ENCODE results near the gene CCDC97. TPM values are rescaled to one million over a fixed set of nuclear protein-coding genes. Genes with fewer than 3 reads are reported as not detected.

The CCDC97 gene
- total and polyA plus RNA-seq, 11 donors: 10.0 to 22.2 (median 14.2) TPM

DNA sequence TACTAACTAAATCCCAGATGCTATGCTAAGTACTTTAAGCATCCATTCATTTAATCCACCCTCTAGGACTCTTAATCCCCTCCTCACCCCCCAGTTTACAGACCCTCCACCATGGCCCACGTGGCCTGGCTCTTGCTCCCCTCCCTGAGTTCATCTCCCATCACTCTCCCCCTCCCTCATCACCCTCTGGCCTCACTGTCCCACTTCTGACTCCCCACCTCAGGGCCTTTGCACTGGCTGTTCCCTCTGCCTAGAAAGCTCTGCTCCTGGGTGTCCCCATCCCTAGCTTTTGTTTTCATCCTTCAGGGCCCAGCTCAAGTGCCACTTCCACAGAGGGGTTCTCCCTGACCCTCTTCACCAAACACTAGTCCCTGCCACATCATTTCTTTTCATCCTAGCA lies 49.8 kb downstream of the CCDC97 start:
- H3K4me1 ChIP-seq: peaks cover 0 to 54% (median 11%) of the 10 kb centered on the region in 12 donors
- no peak for ATAC-seq

DNA sequence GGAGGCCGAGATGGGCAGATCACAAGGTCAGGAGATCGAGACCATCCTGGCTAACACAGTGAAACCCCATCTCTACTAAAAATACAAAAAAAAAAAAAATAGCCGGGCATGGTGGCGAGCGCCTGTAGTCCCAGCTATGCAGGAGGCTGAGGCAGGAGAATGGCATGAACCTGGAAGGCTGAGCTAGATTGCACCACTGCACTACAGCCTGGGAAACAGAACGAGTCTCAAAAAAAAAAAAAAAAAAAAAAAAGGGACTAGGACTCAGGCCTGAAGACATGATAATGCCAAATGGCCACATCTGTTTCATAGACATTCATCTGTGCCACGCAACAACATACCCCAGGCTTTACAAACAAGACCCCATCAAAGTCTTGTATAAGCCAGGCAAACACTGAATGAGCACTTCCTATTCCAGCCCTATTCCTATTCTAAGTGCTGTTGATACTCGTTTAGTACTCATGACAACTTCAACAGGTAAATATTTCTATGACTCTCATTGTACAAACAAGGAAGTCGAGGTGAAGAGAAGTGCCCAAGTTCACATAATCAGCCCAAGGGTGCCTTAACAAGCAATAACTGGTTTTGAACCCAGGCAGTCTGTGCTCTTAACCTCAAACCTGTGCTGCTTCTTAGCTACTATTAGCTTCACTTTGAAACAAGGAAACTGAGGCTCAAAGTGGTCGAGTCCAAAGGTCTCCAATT lies 52.3 kb downstream of the CCDC97 start:
- Histone ChIP-seq H3K36me3 (no peaks in the 10 kb centered on the region), H3K9me3 (no peaks in the 10 kb centered on the region), H3K4me1 (peaks cover 0 to 51% (median 9%) of the 10 kb centered on the region in 12 donors), H3K27me3 (no peaks in the 10 kb centered on the region), H3K27ac (no peak overlapping the region), H3K4me3 (no peak overlapping the region)
- intact Hi-C loops (cut with DNase I): no loop called here
- no peak for DNase-seq
- 87 to 93% (median 89%) methylated on average over 10 of the region's 10 CpGs for WGBS, 4 donors
- TF ChIP-seq, protein P1, sequence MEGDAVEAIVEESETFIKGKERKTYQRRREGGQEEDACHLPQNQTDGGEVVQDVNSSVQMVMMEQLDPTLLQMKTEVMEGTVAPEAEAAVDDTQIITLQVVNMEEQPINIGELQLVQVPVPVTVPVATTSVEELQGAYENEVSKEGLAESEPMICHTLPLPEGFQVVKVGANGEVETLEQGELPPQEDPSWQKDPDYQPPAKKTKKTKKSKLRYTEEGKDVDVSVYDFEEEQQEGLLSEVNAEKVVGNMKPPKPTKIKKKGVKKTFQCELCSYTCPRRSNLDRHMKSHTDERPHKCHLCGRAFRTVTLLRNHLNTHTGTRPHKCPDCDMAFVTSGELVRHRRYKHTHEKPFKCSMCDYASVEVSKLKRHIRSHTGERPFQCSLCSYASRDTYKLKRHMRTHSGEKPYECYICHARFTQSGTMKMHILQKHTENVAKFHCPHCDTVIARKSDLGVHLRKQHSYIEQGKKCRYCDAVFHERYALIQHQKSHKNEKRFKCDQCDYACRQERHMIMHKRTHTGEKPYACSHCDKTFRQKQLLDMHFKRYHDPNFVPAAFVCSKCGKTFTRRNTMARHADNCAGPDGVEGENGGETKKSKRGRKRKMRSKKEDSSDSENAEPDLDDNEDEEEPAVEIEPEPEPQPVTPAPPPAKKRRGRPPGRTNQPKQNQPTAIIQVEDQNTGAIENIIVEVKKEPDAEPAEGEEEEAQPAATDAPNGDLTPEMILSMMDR (IDR thresholded peaks at IDR 0.05): no peak
- TF ChIP-seq POLR2A (IDR thresholded peaks at IDR 0.05): no peak
- ATAC-seq: no peak

More for the DNA sequence above, 49.8 kb downstream of the CCDC97 start:
- H3K27ac ChIP-seq: no peak overlapping the region
- no peak for DNase-seq
- no peaks in the 10 kb centered on the region for H3K36me3 ChIP-seq
- intact Hi-C loops (cut with DNase I): loop anchor here in 4 of 10 donors (5.0 kb wide), 1 partner anchor 37 kb away; no protein-coding TSS in a partner anchor
- no peaks in the 10 kb centered on the region for H3K9me3 ChIP-seq
- H3K27me3 ChIP-seq: no peaks in the 10 kb centered on the region
- WGBS, 4 donors: 86 to 100% (median 97%) methylated on average over 1 of the region's 1 CpG
- no peak overlapping the region for H3K4me3 ChIP-seq
- TF ChIP-seq POLR2A (IDR thresholded peaks at IDR 0.05): no peak
- TF ChIP-seq, protein P1 (IDR thresholded peaks at IDR 0.05): no peak

DNA sequence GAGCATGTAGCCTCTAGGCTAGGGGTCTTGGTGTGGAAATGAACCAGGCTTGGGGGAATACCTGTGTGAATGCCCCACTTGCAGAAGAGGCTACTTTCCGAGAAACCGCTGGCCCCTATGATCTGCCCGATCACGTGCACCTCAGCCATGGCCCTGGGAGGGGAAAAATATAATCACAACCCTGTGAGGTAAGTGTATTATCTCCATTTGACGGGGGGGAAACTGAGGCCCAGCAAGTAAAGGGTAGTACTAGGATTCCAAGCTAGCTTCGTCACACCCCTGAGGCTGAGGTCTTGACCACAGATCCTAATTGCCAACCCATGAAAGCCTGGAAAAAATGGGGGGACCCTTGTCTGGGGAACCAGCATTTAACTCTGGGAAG lies 53.4 kb downstream of the CCDC97 start:
- TF ChIP-seq, protein P1 (IDR thresholded peaks at IDR 0.05): no peak
- no peak for TF ChIP-seq POLR2A (IDR thresholded peaks at IDR 0.05)
- peak in 1 of 4 donors; percentile 1 for ATAC-seq
- no peaks in the 10 kb centered on the region for H3K36me3 ChIP-seq
- peak overlapping the region; percentile 91 to 100 (median 98) for H3K27ac ChIP-seq
- DNase-seq: no peak
- 40 to 55% (median 49%) methylated on average over 6 of the region's 6 CpGs for WGBS, 4 donors
- intact Hi-C loops (cut with DNase I): no loop called here
- no peaks in the 10 kb centered on the region for H3K9me3 ChIP-seq
- H3K4me1 ChIP-seq: peaks cover 0 to 51% (median 9%) of the 10 kb centered on the region in 12 donors
- H3K4me3 ChIP-seq: peak overlapping the region; percentile 64 to 91 (median 76)
- H3K27me3 ChIP-seq: no peaks in the 10 kb centered on the region

DNA sequence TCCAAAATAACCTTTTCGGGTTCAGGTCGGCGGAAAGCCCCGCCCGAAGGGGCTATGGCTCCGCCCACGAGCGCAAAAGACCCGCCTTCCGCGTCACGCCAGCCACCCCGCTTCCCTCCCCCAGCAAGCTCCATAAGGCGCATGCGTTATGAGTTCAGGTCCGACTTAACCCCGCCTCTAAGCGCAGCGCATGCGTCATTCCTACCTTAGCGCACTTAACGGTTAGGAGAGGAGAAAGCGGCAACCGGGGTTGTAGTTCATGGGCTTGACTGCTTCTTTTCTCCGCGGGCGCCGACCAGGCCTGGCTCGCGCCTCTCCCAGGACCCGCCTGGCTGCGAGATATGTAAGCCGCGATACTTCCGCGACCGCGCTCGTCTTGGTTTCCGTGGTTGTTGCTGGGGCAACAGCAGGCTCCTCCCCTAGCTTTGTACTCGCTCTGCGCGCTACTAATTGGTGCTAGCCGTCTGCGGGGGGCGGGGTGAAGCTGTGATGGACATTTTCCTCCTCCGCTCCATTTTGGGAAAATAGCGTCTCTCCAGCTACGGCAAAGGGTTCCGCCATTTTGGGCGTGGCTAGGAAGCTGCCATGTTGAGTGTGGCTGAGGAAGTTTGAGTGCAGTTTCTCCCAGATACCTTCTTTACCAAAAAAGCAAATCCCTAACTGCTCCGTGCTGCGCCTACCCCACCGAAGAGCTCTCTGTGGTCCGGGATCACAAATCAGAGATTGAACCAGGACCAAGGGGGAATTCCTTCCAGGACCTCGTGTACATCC lies 54.0 kb downstream of the CCDC97 start, which contains the start of gene B9D2:
B9D2 (minus strand) TSS at position 397 of the 771 bp plus-strand sequence. CDS start 630 bp downstream, outside the sequence.
- Histone ChIP-seq H3K27me3 (no peaks in the 10 kb centered on the region), H3K36me3 (no peaks in the 10 kb centered on the region), H3K9me3 (no peaks in the 10 kb centered on the region), H3K4me3 (peak within 1 kb of the TSS; percentile 64 to 91 (median 76)), H3K4me1 (peaks cover 0 to 53% (median 9%) of the 10 kb centered on the region in 12 donors), H3K27ac (peak within 1 kb of the TSS; percentile 91 to 100 (median 98))
- DNase-seq (peak; percentile 97 to 99 (median 98)), ATAC-seq (peak; percentile 97 to 98 (median 98))
- intact Hi-C loops (cut with DNase I): loop anchor here in 1 of 10 donors (1.0 kb wide), 1 partner anchor 33 kb away; the partner anchor contains the start of genes BCKDHA and EXOSC5
- peak in 1 of 2 donors; percentile 66 for TF ChIP-seq POLR2A (IDR thresholded peaks at IDR 0.05)
- TF ChIP-seq, protein P1 (IDR thresholded peaks at IDR 0.05): no peak
- 0 to 1% (median 1%) methylated on average over 48 to 56 of the region's 56 CpGs for WGBS, 4 donors

Measured in heart left ventricle (tissue), 16 donors.